ENCODE data around the gene TCF7L1. TPM values are rescaled to one million over a fixed set of nuclear protein-coding genes. Genes with fewer than 3 reads are reported as not detected.

Gene TCF7L1
- total and polyA plus RNA-seq, 2 of the 13 experiments (the other 11 are each of a cell fraction or from before 2014, with no cell fraction given): 0.04 to 0.15 TPM

- TF ChIP-seq MNT (IDR thresholded peaks at IDR 0.05): no peak
- no peak for TF ChIP-seq ZNF160 (CRISPR knock-in tag; IDR thresholded peaks at IDR 0.05)
- TF ChIP-seq ZNF225 (CRISPR knock-in tag; IDR thresholded peaks at IDR 0.05): no peak
- 0 out of 2 replicates have a peak, but pooled peaks have one; percentile 22 for TF ChIP-seq ZBTB43 (CRISPR knock-in tag; conservative IDR thresholded peaks at IDR 0.05)
- TF ChIP-seq ZNF768 (CRISPR knock-in tag; IDR thresholded peaks at IDR 0.05): no peak
- TF ChIP-seq ADNP (CRISPR knock-in tag; IDR thresholded peaks at IDR 0.05): no peak
- peak; percentile 89; the same call in 1 of the 2 replicates for TF ChIP-seq HDAC1 (CRISPR knock-in tag; IDR thresholded peaks at IDR 0.05)
- no peak for TF ChIP-seq SOX6 (IDR thresholded peaks at IDR 0.05)
- TF ChIP-seq SOX6 (CRISPR knock-in tag; IDR thresholded peaks at IDR 0.05): peak; percentile 99
- TF ChIP-seq ZMYM4 (CRISPR knock-in tag; IDR thresholded peaks at IDR 0.05): peak; percentile 66
- TF ChIP-seq ZNF24 (IDR thresholded peaks at IDR 0.05): no peak
- TF ChIP-seq ARHGAP35 (CRISPR knock-in tag; IDR thresholded peaks at IDR 0.05; ENCODE audit: borderline replicate concordance): no peak
- TF ChIP-seq ZNF740 (CRISPR knock-in tag; IDR thresholded peaks at IDR 0.05): no peak
- TF ChIP-seq ATF7-NPFF (CRISPR knock-in tag; IDR thresholded peaks at IDR 0.05; ENCODE audit: low read depth): peak; percentile 46; the same call in 1 of the 2 replicates
- peak; percentile 32; the same call in 1 of the 2 replicates for TF ChIP-seq SIX1 (CRISPR knock-in tag; IDR thresholded peaks at IDR 0.05; ENCODE audit: borderline replicate concordance)
- no peak for TF ChIP-seq KLF12 (CRISPR knock-in tag; IDR thresholded peaks at IDR 0.05; ENCODE audit: borderline replicate concordance)
- no peak for TF ChIP-seq ZBTB3 (CRISPR knock-in tag; IDR thresholded peaks at IDR 0.05; ENCODE audit: borderline replicate concordance, low read depth)
- no peak for TF ChIP-seq JUND (CRISPR knock-in tag; IDR thresholded peaks at IDR 0.05)
- TF ChIP-seq SP140L (CRISPR knock-in tag; IDR thresholded peaks at IDR 0.05; ENCODE audit: borderline replicate concordance): no peak; the same call in 1 of the 2 replicates
- no peak for TF ChIP-seq ZNF530 (CRISPR knock-in tag; IDR thresholded peaks at IDR 0.05; ENCODE audit: low read depth)
- peak; percentile 97; the same call in 1 of the 2 replicates for TF ChIP-seq NCOR1 (IDR thresholded peaks at IDR 0.05; ENCODE audit: borderline replicate concordance, low read length)
- TF ChIP-seq ZNF33B (CRISPR knock-in tag; IDR thresholded peaks at IDR 0.05): no peak
- no peak for TF ChIP-seq RNF2 (conservative IDR thresholded peaks at IDR 0.05; ENCODE audit: low read depth)
- no peak for TF ChIP-seq U2AF2 (IDR thresholded peaks at IDR 0.05; ENCODE audit: low read depth, low read length)
- no peak for TF ChIP-seq NAIF1 (CRISPR knock-in tag; IDR thresholded peaks at IDR 0.05; ENCODE audit: borderline replicate concordance)
- TF ChIP-seq ZNF891 (CRISPR knock-in tag; IDR thresholded peaks at IDR 0.05): no peak
- no peak for TF ChIP-seq MTERF4 (CRISPR knock-in tag; IDR thresholded peaks at IDR 0.05)
- TF ChIP-seq AHR (CRISPR knock-in tag; IDR thresholded peaks at IDR 0.05): peak; percentile 55; the same call in 1 of the 2 replicates
Observed at GRCh38 chr2:85324639-85325465, 191.7 kb downstream of the TCF7L1 start (continued).

Measured in HepG2 (cell line).